T-helper 17 cell (primary cell): ENCODE measurements around the gene CHD5. TPM values are rescaled to one million over a fixed set of nuclear protein-coding genes. Genes with fewer than 3 reads are reported as not detected.
"Not testable (repeated sequence)": the region's sequence is repeated elsewhere in the genome, so short reads cannot be mapped to it uniquely, and the experiment has no call there.

Experiments used
- ATAC-seq: fragments of 150-1000 bp; cut with Tn5 transposase; 2 replicates; pipeline ENCODE4 v1.10.0; 2021; ENCODE audit warnings: mild to moderate bottlenecking, moderate library complexity
- DNase-seq, 3 donors: peaks; one replicate each; pipeline versions ENCODE4 v3.0.0 to v3.0.0-alpha.2; 2020 to 2021
- H3K9me3 ChIP-seq: one replicate; pipeline ENCODE4 v1.7.0; 2013; ENCODE audit warnings: low read length, mild to moderate bottlenecking; ENCODE audit not compliant: control insufficient read depth, poor library complexity, severe bottlenecking
- H3K27ac Mint-ChIP-seq: one replicate; pipeline ENCODE4 v1.8.0; 2022; ENCODE audit warnings: mild to moderate bottlenecking, moderate library complexity, mixed read lengths
- H3K27me3 Mint-ChIP-seq: one replicate; pipeline ENCODE4 v1.8.0; 2022; ENCODE audit warnings: mixed read lengths
- H3K36me3 Mint-ChIP-seq: one replicate; pipeline ENCODE4 v1.8.0; 2022; ENCODE audit warnings: low read depth, mixed read lengths
- H3K4me1 Mint-ChIP-seq: one replicate; pipeline ENCODE4 v1.8.0; 2022; ENCODE audit warnings: mild to moderate bottlenecking, mixed read lengths
- H3K4me3 Mint-ChIP-seq: one replicate; pipeline ENCODE4 v1.8.0; 2022; ENCODE audit warnings: mild to moderate bottlenecking, moderate library complexity, mixed read lengths
- total RNA-seq, 4 donors: library from RNA in 2 of 4; stranded (reverse) in 2 of 4; gene quantifications; one replicate each; pipeline ENCODE4 v1.2.3 and lab custom pipeline; 2022 to 2026

Gene CHD5
- total RNA-seq, 2 donors from 2014 or later: 0.12 to 0.63 TPM

DNA sequence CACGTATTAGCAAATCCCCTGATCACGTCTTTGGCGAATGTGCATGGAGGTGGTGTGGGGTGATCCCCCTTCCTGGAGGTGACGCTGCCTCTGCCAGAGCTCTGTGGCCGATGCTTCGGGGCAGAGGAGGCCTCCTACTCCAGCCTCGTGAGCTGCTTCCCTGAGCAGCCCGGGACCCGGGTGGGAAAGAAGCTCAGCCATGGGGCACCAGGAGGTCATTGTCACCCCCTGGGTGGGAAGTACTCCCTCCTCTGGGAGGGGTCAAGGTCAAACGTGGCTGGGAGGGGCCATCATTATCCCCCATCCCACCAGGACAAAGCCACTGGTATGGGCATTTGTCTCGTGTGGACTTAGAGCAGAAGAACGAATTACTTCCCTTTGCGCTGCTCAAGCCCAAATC is 93.8 kb downstream of the CHD5 start:
- H3K36me3 Mint-ChIP-seq: peaks cover 2% of the 10 kb centered on the region
- DNase-seq: no peak

DNA sequence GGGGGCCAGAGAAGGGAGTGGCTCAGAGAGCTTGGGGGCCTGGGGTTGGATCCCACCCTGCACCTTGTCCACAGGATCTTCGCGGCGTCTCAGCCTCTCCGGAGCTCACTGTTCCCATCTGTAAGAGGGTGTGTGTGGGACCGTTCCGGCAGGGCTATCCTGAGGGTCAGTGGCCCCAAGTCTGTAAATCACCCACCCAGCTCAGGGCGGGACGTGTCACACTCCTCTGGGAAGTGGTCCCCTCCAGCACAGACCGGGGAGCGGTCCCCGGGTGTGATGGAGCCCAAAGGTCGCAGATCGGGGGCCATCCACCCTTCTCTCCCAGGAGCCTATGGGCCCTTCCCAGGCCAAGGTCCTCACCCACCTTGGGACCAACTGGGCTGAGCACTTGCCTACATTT is 94.5 kb downstream of the CHD5 start:
- H3K4me1 Mint-ChIP-seq: no peaks in the 10 kb centered on the region
- no peaks in the 10 kb centered on the region for H3K27me3 Mint-ChIP-seq
- DNase-seq (no peak), ATAC-seq (no peak)
- H3K9me3 ChIP-seq: no peaks in the 10 kb centered on the region
- no peak overlapping the region for H3K27ac Mint-ChIP-seq
- H3K4me3 Mint-ChIP-seq: no peak overlapping the region
- no peaks in the 10 kb centered on the region for H3K36me3 Mint-ChIP-seq

More for the DNA sequence above, 93.8 kb downstream of the CHD5 start:
- H3K9me3 ChIP-seq: no peaks in the 10 kb centered on the region
- H3K27me3 Mint-ChIP-seq: no peaks in the 10 kb centered on the region
- no peak overlapping the region for H3K4me3 Mint-ChIP-seq
- no peaks in the 10 kb centered on the region for H3K4me1 Mint-ChIP-seq
- ATAC-seq: no peak
- H3K27ac Mint-ChIP-seq: no peak overlapping the region

DNA sequence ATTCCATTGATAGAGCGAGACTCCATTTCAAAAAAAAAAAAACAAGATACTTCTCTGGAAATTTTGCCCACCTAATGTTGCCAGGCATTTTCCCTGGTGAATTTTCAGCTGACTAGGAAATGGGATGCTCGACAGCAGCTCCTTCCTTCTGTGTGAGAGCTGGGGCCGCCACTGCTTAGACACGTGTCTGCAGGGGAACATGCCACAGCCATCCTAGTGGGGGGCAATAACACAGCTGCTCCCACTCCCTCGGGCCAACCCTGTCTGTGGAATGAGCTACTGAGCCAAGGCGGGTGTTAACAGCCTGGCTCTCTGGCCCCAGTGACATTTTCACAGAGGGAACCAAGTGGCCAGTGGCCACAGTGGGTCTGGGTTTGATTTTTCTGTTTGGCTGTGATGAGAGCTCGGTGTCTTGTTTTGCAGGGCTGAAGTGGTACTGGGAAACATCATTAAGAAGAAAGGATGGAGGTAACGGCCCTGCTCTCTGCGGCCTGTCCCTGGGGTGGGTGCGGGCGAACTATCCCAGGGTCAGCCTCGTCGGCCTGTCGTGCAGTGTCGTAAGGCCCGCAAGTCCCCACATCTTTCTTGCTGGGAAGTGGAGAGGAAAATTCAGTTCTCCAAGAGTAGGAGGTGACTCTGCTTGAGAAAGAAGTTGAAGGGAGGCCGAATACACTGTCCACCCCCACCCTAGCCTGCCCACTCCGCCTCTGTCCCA is 95.2 kb downstream of the CHD5 start:
- no peaks in the 10 kb centered on the region for H3K9me3 ChIP-seq
- H3K4me3 Mint-ChIP-seq: no peak overlapping the region
- ATAC-seq: no peak
- H3K27me3 Mint-ChIP-seq: no peaks in the 10 kb centered on the region
- no peak for DNase-seq
- H3K27ac Mint-ChIP-seq: no peak overlapping the region
- no peaks in the 10 kb centered on the region for H3K36me3 Mint-ChIP-seq
- H3K4me1 Mint-ChIP-seq: no peaks in the 10 kb centered on the region

DNA sequence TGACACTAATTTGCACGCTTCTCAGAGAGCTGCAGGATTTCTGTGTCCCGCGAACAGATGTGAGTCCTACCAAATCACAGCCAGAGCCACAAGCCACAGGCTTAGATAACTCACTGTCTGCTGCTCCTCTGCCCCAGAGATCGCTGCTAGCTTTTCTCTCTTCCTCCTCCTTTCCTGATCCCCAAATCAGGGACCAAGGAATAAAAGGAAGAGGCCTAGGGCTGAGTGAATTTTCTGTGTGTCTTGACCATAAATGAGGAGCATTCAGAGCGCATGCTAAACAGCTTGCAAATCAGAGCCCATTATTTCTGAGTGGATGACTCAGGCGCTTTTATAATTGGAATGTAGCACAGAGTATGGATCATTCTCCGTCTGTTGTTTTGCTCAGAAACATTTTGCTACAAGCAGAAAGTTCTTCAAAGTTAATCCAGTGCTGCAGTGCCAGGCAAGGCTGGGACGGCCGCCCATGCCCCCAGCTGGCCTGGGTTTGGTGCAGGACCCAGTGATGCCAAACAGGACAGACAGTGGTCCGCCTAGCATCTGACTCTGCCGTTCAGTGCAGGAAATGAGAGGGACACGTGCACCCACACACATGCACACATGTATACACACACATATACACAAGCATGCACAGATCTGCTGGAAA is 96.2 kb downstream of the CHD5 start:
- H3K4me1 Mint-ChIP-seq: no peaks in the 10 kb centered on the region
- H3K9me3 ChIP-seq: no peaks in the 10 kb centered on the region
- DNase-seq: no peak
- H3K36me3 Mint-ChIP-seq: no peaks in the 10 kb centered on the region
- no peak overlapping the region for H3K4me3 Mint-ChIP-seq
- H3K27ac Mint-ChIP-seq: no peak overlapping the region
- H3K27me3 Mint-ChIP-seq: no peaks in the 10 kb centered on the region
- ATAC-seq: no peak

DNA sequence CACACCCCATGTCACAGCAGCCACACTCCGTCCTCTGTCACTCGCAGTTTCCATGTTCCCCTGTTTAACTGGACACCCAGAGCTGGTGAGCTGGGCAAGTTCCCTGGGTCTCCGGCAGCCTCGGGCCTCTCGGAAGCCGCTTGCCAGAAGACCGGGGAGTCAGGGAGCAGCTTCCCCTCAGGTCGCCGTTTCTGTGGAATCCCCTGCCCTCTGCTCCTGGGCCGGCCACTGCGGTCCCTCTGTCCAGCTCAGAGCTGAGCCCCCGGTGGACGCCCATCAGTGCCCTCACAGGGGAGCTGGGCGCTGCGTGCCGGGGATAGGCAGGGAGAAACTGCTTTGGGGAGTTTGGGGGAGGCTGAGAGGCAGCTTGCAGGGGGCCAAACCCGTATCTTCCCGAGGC is 96.7 kb downstream of the CHD5 start:
- no peak for DNase-seq
- ATAC-seq: no peak
- Mint-ChIP-seq H3K27ac (no peak overlapping the region), H3K4me3 (no peak overlapping the region), H3K27me3 (no peaks in the 10 kb centered on the region), H3K36me3 (peaks cover 2% of the 10 kb centered on the region), H3K4me1 (peaks cover 3% of the 10 kb centered on the region)
- no peaks in the 10 kb centered on the region for H3K9me3 ChIP-seq

DNA sequence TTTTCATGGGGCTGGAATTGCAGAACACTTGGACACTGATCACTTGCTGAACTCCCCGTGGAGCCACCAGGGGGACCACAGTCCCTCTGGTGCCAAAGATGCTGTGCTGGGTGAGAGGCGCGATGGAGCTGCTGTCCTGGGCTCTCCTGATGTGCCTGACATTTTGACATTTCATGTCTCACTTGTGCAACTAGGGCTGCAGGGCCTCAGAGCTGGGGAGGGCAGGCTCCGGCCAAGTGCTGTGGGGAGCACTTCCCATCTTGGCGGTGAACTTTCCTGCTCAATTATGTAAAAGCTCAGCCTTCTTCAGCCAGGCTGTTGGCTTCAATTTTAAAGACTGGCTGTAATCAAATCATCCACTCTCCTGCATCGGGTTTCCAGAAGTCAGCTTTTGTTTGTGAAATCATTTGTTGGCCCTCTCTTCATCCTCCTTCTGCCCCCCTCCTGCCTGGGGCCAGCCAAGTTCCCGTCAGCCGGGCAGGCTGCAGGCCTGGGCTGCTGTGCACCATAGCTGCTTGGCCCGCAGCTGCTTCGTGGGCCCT is 97.6 kb downstream of the CHD5 start:
- no peak for ATAC-seq
- H3K4me1 Mint-ChIP-seq: peaks cover 7% of the 10 kb centered on the region
- no peaks in the 10 kb centered on the region for H3K9me3 ChIP-seq
- no peak overlapping the region for H3K27ac Mint-ChIP-seq
- H3K36me3 Mint-ChIP-seq: peaks cover 2% of the 10 kb centered on the region
- no peak overlapping the region for H3K4me3 Mint-ChIP-seq
- H3K27me3 Mint-ChIP-seq: no peaks in the 10 kb centered on the region
- no peak for DNase-seq

DNA sequence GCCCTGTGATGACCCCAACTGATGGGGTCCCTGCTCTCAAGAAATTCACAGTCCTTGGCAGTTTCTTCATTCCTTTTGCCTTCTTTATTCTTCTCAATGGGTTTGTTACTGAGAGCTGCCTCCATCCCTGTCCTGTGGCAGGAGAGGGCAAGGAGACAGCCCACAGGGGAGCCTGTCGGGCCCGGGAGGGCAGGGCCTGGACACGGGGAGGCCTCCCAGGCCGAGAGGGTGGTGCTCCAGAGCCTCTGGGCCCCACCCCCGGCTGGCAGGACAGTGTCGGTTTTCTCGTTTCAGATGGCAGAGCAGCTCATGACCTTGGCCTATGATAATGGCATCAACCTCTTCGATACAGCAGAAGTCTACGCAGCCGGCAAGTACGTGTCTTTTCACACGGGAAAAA is 98.2 kb downstream of the CHD5 start:
- DNase-seq (no peak), ATAC-seq (no peak)
- Mint-ChIP-seq H3K27me3 (no peaks in the 10 kb centered on the region), H3K4me1 (peaks cover 7% of the 10 kb centered on the region), H3K27ac (no peak overlapping the region), H3K36me3 (peaks cover 4% of the 10 kb centered on the region), H3K4me3 (no peak overlapping the region)
- no peaks in the 10 kb centered on the region for H3K9me3 ChIP-seq

DNA sequence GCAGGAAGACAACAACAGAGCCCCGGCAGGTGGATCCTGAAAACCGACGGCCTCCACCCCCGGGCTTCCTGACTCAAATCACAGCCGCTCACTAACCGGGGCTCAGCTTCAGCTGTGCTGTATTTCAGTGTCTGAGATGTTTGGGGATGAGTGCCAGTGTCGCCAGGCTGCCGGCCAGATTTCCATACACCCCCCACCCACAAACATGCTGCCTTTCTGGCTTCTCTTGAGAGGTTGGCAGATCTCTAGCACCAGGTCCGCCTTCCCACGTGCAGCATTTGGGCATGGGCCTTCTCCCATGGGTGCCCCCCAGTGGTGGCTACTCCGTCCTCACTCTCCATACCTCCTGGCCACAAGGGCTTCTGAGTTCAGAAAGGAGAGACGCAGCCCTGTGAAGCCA is 99.7 kb downstream of the CHD5 start:
- no peak for DNase-seq
- Mint-ChIP-seq H3K27me3 (no peaks in the 10 kb centered on the region), H3K36me3 (peaks cover 4% of the 10 kb centered on the region), H3K4me1 (peaks cover 9% of the 10 kb centered on the region), H3K4me3 (no peak overlapping the region), H3K27ac (no peak overlapping the region)
- ATAC-seq: no peak
- no peaks in the 10 kb centered on the region for H3K9me3 ChIP-seq

DNA sequence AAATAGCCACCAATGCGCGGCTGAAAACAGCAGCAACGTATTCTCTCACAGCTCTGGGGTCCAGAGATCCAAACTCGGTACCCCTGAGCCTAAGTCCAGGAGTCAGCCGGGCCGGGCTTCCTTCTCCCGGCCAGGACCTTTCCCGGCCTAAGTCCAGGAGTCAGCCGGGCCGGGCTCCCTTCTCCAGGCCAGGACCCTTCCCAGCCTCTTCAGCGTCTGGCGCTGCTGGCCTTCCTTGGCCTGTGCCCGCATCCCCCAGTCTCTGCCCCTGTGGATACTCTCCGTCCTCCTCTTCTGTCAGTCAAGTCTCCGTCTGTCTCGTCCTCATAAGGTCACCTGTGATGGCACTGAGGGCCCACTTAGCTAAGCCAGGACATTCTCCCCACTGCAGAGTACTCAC is 102.2 kb downstream of the CHD5 start:
- no peaks in the 10 kb centered on the region for H3K9me3 ChIP-seq
- H3K27me3 Mint-ChIP-seq: no peaks in the 10 kb centered on the region
- ATAC-seq: no peak
- peaks cover 11% of the 10 kb centered on the region for H3K4me1 Mint-ChIP-seq
- H3K27ac Mint-ChIP-seq: no peak overlapping the region
- no peak for DNase-seq
- H3K4me3 Mint-ChIP-seq: no peak overlapping the region
- peaks cover 4% of the 10 kb centered on the region for H3K36me3 Mint-ChIP-seq

DNA sequence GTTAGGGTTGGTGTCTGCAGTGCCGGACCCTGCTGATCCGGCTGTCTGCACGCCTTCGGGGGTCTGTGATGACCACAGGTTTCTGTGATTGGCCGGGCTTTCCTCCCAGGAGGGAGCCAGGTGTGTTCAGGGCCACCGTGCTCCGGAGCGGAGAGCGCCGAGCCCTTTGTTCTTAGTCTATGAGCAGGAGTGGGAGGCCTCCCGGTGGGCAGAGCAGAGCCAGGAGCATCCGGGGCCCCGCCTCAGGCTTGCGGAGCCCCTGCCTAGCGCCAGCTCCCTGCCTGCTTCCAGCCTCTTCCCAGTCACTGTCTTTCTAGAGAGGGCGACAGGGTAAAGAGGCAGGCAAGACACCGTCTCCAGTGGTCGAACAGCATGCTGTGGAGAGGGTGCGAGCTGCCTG is 102.6 kb downstream of the CHD5 start:
- no peak for ATAC-seq
- Mint-ChIP-seq H3K27ac (no peak overlapping the region), H3K4me3 (no peak overlapping the region), H3K27me3 (no peaks in the 10 kb centered on the region), H3K4me1 (peaks cover 11% of the 10 kb centered on the region), H3K36me3 (peaks cover 4% of the 10 kb centered on the region)
- no peak for DNase-seq
- no peaks in the 10 kb centered on the region for H3K9me3 ChIP-seq

DNA sequence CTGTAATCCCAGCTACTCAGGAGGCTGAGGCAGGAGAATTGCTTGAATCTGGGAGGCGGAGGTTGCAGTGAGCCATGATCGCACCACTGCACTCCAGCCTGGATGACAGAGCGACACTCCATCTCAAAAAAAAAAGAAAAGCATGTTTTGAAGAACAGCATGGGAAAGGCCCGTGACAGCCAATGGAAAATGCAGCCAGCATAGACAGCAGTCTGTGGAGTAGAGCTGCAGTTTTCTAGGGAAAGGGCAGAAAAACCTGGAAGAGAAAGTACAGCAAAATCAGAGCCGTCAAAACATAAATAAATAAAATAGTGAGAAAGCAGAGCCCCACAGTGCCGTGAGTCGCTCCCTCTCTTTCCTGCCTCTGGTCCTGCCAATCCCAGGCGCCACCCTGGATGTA is 103.1 kb downstream of the CHD5 start:
- Mint-ChIP-seq H3K4me1 (peaks cover 11% of the 10 kb centered on the region), H3K27ac (peak overlapping the region; percentile 39)
- ATAC-seq, H3K9me3 ChIP-seq, H3K4me3 Mint-ChIP-seq, H3K36me3 Mint-ChIP-seq, DNase-seq, H3K27me3 Mint-ChIP-seq: not testable (repeated sequence)

DNA sequence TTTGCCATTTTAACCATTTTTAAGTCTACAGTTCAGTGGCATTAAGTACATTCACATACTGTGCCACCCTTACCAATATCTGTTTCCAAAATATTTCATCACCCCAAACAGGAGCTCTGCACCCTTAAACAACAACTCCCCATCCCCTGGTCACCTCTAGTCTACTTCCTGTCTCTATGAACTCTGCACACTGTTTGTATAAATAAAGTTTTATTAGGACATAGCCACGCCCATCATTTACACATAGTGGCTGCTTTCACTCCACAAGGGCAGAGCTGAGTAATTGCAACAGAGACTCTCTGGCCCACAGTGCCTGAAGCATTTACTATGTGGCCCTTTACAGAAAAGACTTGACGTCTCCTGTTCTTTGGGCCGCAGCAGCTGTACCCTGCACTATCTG is 104.4 kb downstream of the CHD5 start:
- no peaks in the 10 kb centered on the region for H3K27me3 Mint-ChIP-seq

DNA sequence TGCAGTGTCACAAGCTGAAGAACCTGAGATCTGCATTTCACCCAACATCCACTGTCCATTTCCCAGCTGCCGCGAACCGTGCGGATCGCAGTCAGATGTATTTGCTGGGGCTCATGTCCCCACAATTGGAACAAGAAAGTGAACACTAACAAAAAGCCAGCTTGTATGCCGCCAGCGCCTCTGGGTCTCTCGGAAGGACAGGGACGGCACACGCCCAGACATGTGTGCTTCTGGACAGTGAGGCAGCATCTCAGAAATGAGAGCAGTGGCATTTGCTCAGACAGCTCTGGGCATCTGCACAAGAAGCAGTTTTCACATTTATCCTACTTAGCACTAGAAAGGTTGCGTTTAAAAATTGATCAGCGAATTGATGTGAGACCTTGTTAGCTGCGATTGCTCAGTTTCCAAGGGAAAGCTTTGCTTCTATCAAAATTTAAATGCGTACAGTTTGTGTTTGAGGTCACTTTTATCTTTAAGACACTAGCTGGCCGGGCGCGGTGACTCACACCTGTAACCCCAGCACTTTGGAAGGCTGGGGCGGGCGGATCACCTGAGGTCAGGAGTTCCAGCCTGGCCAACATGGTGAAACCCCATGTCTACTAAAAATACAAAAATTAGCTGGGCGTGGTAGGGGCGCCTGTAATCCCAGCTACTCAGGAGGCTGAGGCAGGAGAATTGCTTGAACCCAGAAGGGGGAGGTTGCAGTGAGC is 105.8 kb downstream of the CHD5 start:
- Mint-ChIP-seq H3K27me3 (no peaks in the 10 kb centered on the region), H3K27ac (no peak overlapping the region), H3K36me3 (peaks cover 4% of the 10 kb centered on the region), H3K4me1 (peaks cover 14% of the 10 kb centered on the region), H3K4me3 (no peak overlapping the region)
- no peaks in the 10 kb centered on the region for H3K9me3 ChIP-seq
- no peak for DNase-seq
- no peak for ATAC-seq

More for the DNA sequence above, 104.4 kb downstream of the CHD5 start:
- H3K9me3 ChIP-seq: no peaks in the 10 kb centered on the region
- no peak for DNase-seq
- Mint-ChIP-seq H3K36me3 (peaks cover 4% of the 10 kb centered on the region), H3K4me3 (no peak overlapping the region), H3K4me1 (peaks cover 11% of the 10 kb centered on the region), H3K27ac (no peak overlapping the region)
- ATAC-seq: no peak
